NCI-H2107 treated with DMSO at 0.1 percent for 48 hours (cell line): ENCODE measurements around the gene UBE2M.
"Not testable (repeated sequence)": the region's sequence is repeated elsewhere in the genome, so short reads cannot be mapped to it uniquely, and the experiment has no call there.

Experiments
- DNase-seq: peaks from one replicate; lab custom pipeline; 2025; ENCODE audit not compliant: unreplicated experiment; lab: John Stamatoyannopoulos, UW

UBE2M gene

DNA sequence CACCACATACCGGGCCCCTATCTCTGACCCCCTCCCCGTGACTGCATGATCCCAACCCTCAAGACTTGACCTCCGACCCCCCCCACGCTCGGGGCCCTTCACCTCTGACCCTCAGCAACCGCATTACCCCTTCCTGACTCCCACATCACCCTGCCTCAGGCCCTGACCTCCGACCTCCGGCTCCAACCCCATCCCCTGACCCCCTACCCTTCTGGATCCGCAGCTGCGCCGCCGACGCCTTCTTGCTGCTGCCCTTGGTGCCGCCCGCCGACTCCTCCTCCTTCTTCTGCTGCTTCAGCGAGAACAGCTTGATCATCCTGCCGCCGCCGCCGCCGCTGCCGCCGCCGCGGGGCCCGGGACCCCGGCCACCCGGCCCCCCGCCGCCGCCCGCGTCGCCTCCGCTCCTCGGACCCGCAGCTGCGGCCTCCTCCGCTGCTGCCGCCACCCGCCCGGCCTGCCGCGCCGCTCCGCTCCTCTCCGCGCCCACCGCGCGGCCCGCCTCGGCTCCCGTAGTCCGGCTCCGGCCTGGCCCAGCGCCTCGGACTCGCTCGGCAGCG is at the start of gene UBE2M:
TSS of gene UBE2M (minus strand) at position 546 of the 557 bp plus-strand sequence. CDS start at position 316, 230 bp downstream.
- DNase-seq, result no peak

- not testable (repeated sequence) for DNase-seq
These were observed 48.8 kb upstream of the UBE2M start for GRCh38 chr19:58607213-58607612.

- not testable (repeated sequence) for DNase-seq
These were observed 48.0 kb upstream of the UBE2M start for GRCh38 chr19:58606251-58606896.

GRCh38 chr19:58586133-58586765 is 27.8 kb upstream of the UBE2M start:
- DNase-seq, result no peak

DNA sequence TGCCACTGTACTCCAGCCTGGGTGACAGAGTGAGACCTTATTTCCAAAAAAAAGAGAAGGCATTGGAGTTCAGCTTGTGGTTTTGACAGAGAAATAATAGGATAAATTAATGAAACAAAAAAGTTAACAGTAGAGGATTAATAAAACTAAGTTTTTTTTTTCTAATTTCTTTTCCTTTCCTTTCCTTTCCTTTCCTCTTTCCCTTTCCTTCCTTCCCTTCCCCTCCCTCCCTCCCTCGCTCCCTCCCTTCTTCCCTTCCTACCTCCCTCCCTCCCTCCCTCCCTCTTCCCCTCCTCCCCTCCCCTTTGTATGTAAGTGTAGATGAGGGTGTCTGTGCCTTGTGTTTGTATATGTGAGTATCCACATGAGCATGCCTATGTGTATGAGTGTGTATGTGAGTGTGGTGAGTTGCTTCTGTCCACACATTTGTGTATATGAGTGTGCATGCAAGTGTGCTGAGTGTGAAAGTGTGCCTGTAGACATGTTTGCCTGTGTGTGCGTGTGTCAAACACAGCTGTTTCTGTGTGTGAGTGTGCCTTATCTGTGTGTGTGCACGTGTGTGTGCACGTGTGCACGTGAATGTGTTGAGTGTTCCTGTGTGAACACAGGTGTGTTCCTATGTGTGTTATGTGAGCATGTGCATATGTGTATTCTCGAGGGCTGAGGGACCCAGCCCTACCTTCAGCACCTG is 27.2 kb upstream of the UBE2M start:
- DNase-seq, result no peak

DNA sequence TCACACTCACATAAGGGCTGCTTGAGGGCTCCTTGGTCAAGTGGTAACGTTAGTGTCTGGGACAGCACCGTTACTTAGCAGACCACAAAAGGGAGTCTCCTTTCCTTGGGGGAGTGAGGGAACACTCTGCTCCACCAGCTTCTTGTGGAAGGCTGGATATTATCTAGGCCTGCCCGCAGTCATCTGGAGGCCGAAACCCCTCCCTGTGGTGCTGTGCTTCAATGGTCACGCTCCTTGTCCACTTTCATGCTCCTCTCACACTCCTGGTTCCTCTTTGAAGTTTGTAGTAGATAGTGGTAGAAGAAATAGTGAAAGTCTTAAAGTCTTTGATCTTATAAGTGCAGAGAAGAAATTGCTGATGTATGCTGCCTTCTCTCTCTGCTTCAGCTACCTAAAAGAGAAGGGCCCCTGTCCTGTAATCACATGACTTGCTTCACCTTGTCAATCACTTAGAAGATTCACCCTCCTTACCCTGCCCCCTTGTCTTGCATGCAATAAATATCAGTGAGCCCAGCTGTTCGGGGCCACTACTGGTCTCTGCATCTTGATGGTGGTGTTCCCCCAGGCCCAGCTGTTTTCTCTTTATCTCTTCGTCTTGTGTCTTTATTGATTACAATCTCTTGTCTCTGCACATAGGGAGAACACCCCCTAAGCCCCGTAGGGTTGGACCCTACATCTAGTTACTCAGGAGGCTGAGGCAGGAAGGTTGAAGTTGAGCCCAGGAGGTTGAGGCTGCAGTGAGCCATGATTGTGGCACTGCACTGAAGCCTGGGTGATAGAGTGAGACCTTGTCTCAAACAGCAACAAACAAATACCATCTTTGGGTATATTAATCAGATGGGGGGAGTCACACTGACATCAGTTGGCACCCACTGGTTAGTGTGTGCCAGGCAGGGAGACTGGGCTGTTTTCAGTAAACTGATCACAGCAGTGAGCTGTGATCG is 26.4 kb upstream of the UBE2M start:
- DNase-seq, result no peak

DNA sequence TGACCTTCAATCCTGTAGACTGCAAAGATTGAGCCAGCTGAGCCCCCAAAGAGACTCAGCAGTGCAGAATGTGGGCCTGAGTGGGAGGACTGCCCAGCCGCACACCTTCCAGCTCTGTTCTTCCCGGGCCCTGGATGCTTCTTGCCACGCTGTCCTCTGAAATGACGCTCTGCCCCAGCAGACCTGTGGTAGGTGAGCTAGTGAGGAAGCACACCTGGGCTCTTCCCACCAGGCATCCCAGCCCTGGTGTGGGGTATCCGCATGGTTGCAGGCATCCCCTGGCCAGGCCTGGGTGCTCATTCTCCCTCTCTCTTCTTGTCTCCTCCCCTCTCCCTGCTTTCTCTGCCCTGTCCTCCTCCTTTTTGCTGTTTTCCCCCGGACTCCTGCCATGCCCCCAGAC is 24.6 kb upstream of the UBE2M start:
- no peak for DNase-seq

GRCh38 chr19:58581227-58582141 is 23.1 kb upstream of the UBE2M start:
- no peak for DNase-seq

DNA sequence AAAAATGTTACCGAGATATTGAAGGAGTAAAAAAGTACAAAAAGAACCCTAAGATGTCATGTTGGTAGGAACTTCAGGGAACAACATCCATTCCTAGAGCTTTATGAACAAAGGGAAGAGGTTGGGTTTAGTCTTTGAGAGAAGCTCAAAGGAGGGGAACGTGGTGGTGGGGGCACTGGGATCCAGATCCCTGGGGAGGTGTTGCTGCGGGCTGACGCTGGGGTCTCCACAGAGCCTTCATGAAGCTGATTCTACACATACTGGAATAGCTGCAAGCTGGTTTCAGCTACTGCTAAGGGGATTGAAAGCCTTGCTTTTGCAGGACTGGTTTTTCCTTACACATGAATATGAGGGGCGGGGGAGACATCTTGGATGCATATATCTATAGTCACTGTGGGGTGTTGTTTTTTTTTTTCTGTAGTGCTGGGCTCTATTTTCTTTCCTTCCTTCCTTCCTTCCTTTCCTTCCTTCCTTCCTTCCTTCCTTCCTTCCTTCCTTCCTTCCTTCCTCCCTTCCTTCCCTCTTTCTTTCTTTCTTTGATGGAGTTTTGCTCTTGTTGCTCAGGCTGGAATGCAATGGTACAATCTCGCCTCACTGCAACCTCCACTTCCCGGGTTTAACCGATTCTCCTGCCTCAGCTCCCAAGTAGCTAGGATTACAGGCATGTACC is 21.2 kb upstream of the UBE2M start:
- no peak for DNase-seq

GRCh38 chr19:58578012-58578925 is 19.9 kb upstream of the UBE2M start:
- no peak for DNase-seq

- DNase-seq, result not testable (repeated sequence)
These were observed 19.2 kb upstream of the UBE2M start for GRCh38 chr19:58577581-58577980.

DNA sequence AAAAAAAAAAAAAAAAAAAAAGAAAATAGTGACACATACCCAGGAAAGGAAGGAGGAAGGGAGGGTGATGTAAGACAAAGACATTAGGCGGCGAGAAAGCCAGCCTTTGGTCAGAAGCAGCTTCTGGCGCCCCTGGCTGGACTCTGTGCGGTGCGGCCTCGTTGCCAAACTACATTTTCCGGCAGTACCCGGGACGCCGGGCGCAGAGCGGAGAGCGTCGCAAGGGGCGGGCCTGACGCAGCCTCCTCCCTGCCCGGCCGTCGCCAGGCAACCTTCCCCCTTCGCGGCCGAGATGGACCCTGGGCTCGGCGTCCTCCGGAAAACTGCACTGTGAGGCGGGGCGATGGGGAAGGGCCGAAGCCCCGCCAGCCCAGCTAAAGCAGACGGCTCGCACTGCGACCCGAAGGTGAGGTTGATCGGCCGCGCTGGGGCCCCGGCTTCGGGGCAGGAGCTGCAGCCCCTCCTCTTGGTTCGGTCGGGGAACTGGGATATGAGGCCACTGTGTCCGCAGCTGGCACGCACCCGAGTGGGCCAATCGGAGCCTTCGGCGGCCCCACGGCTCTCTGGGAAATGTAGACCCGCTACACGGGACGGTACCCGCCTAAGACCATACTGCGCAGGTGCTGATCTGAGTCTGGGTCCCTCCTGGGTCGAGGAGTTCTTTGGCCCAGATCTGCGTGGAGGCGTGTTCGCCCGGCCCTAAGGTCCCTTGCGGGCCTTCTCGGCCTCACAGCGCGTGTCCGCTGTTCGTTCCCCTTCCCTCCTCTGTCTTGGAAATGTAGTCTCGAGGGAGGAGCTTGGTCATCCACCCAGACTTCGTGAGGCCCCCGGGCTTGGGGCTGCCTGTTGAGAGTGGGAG is 17.0 kb upstream of the UBE2M start:
- DNase-seq, result no peak

GRCh38 chr19:58573658-58574164 is 15.3 kb upstream of the UBE2M start:
- DNase-seq, result no peak

DNA sequence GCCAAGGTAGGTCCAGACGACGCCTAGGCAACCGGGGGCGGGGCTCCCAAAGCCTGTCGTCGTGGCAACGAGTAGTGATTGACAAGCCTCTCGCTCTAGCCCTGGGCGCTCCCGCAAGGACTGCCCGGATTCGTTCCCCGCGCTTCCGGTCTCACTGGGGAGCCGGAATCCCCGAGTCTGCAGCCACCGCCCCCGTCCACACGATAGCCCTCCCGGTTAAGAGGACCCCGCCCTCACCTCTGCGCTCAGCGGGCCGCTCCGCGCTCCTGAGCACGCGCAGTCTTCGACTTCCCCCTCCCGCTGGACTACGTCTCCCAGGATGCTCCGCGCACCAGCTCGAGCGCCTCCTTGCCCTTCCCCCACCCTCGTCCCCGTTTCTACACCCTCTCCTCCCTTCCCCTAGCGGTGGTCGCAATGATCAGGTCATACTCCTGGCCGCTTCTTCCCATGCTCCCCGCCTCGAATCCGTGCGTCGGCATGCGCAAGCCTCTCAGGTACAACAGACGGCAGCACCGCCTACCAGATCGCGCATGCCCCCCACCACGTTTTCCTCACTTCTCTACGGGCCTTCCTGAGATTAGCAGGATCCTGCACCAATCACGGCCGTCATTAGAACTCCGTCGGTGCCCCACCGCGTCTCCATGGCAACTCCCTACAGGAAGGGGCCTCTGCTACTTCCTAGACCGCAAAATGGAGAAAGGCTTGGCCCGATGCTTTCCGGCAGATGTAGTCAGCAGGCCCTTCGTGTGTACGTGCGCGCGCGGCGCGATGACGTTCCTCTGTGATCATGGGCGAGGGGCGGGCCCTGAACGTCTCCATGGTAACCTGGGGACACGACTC is 14.6 kb upstream of the UBE2M start, which contains the start of gene MZF1:
TSS of gene MZF1 (minus strand) at position 518 of the 840 bp plus-strand sequence. CDS start 1,946 bp downstream, outside the sequence.
- DNase-seq, result no peak

DNA sequence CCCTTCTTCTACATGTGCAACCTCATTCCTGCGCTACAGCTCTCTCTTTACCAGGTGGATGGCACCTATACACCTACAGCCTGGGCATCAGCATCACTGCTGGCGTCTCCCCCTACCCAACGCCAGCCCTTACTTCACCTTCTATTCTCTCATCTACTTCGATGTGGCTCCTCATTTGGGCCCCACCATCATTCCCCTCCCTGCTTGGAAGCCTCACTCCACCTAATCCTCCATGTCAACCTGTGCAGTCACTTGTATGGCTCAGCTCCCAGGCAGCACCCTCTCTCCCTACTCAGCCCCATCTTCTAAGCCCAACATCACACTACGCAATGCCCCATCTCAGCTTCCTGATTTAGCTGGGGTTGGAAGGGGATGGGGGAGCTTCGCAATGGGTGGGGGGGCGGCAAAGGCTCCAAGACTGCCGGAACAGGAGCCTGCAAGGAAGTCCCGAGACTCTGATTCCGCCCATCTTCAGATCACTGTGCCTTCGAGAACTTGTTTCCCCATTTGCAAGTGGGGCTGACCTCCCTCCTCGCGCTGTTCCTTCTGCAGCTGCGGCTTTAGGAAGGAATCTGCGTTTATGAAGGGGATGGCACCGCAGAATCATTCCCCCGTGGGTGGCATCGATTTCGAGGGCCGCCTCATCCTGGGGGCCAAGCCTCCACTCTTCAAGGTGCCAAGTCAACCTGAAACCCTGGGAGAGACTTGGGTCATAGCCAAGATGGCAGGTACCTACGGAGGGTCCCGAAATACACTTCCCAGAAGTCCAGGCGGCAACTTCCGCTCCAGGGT is 13.8 kb upstream of the UBE2M start:
- DNase-seq, result no peak
